Suppressor macrophage treated with lipopolysaccharide for 1 hour (primary cell): ENCODE measurements around the gene EXT2.

ENCODE experiments used
- DNase-seq, 3 donors: peaks; one replicate each; pipeline ENCODE4 v3.0.0-alpha.2; 2020 to 2022

The EXT2 gene

DNA sequence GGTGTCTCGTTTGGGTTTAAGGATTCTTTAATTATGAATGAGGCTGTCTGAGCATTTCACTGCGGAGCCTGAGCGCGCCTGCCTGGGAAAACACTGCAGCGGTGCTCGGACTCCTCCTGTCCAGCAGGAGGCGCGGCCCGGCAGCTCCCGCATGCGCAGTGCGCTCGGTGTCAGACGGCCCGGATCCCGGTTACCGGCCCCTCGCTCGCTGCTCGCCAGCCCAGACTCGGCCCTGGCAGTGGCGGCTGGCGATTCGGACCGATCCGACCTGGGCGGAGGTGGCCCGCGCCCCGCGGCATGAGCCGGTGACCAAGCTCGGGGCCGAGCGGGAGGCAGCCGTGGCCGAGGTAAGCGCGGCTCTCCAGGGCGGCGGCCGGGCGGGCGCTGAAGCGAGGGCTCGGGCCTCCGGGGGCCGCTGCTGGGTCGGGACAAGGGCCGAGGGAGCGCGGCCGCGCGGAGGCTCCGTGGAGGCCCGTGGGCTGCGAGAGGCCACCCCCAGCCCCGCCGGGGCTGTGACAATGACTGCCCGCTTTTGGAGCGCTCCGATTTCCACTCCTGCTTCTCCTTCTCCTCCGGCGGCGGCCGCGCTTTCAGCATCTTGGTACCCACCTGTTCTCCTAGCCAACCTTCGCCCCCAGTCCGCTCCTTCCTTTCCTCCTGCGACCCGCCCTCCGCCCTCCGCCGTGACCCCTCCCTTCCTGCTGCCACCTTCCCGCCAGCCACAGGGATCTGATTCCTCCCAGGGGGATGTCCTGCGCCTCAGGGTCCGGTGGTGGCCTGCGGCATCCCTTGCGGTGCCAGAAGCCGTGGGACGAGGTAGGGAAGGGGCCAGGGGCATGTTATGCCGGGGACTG, at the start of gene EXT2:
Gene EXT2 (plus strand): TSS at position 173 of the 854 bp plus-strand sequence. CDS start 12,035 bp downstream, outside the sequence.
- DNase-seq = peak; percentile 88 to 93 (median 92)

DNA sequence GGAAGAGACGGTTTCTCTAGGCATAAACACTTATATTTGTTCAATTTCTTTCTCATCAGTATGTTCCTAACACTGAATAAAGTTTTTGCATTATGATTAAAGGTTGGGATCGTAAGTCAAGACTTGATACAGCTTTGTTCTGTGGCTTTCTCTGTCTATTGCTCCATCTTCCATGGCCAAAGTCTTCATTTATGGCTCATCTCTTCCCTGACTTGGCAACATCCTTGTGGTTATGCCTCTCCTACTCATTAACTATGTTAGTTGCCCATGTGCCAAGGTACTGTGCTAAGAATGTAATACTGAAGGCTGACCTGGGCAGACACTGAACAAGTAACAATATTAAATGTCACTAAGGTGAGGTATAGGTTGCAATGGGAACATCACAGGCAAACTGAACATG, 49.3 kb upstream of the EXT2 start:
- no peak for DNase-seq

DNA sequence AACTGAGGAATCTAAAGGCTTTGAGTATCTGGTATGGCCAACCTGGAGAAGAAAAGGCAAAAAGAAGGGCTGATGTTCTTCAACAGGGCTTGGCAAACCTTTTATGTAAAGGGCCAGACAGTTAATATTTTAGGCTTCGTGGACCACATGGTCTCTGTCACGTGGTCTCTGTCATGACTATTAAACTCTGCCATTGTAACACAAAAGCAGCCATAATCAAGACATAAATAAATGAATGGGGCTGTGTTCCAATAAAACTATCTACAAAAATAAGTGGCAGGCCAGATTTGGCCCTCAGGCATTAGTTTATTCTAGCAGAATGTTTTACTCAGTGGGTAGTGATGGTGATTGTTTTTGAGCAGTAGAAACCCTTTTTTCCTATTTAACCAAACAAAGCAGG, 48.2 kb upstream of the EXT2 start:
- DNase-seq = no peak

DNA sequence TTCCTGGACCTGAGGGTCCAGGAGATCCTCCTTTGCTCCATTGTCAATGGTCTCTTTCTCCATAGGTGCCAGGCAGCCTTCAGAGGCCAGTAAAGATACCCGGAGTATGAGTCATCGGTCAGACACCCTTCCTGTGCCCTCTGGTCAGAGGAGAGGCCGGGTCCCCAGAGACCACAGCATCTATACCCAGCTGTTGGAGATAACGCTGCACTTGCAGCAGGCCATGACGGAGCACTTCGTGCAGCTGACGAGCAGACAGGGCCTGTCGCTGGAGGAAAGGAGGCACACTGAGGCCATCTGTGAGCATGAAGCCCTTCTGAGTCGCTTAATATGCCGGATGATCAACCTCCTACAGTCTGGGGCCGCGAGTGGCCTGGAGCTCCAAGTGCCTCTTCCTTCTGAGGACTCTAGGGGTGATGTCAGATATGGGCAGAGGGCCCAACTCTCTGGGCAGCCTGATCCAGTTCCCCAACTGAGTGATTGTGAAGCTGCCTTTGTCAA, 47.5 kb upstream of the EXT2 start, which contains the start of gene ACCSL:
Gene ACCSL (plus strand): TSS at position 51 of the 501 bp plus-strand sequence. CDS start 56 bp downstream, at position 107.
- DNase-seq = no peak

DNA sequence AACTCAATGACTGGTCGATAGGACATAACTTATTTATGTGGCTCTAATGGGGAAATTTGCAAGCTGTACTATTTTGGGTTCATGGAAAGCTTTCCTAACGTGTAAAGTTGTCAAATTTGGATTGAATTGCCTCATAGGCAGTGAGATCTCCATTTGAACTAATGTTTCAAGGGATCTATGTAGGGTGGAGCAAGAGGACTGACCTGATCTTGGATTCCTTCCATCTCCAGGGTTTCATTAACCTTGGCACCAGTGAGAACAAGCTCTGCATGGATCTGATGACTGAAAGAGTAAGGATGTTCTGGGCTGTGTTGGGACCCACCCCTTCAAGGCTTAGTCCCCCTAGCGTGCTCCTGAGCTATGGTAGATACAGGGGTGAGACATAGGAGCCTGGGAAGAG, 45.6 kb upstream of the EXT2 start:
- no peak for DNase-seq

DNA sequence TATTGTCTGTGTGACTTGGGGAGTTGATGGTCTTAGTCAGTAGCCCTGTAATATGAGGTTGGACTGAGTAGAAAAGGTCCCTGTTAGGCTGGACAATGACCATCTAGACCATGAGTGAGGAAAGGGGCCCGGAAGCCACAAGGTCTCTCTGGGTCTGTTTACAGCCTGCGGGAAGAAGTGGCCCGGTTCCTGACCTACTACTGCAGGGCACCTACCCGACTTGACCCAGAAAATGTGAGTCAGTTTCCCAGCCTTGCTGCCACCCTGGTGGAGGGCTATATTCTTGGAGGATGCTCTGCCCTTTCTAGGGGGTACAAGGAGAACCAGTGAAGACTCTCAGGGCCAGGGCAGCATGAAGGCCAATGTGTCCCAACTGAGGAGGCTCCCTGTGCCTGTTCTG, 44.3 kb upstream of the EXT2 start:
- no peak for DNase-seq

DNA sequence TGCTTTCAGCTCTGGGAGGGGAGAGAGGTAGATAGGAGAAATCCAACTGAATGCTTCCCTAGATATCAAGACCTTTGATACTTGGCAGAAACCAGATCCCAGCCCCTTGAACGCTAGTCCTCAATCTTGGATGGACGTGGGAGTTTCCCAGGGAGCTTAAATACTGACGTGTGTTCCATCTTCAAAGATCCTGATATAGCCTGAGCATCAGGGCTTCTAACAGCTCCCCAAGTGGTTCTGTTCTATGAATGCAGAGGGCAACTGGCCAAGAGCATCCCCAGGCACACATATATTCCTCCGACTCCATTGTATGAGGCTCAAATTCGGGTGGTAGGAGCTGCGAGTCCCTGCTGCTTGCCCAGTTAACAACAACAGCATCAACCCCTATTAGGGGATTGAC, 38.1 kb upstream of the EXT2 start:
- DNase-seq = no peak

DNA sequence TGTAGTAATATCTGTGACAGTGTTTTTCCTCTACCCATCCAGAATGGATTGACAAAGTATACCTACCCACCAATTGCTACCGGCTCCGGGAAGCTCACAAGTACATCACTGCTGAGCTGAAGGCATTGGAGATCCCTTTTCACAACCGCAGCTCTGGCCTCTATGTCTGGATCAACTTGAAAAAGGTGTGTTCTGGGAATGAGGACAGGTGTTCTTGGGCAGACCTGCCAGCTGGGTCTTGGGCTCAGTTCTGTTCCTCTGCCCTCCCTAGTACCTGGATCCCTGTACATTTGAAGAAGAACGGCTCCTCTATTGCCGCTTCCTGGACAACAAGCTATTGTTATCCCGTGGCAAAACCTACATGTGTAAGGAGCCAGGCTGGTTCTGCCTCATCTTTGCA, 37.2 kb upstream of the EXT2 start:
- DNase-seq = no peak

DNA sequence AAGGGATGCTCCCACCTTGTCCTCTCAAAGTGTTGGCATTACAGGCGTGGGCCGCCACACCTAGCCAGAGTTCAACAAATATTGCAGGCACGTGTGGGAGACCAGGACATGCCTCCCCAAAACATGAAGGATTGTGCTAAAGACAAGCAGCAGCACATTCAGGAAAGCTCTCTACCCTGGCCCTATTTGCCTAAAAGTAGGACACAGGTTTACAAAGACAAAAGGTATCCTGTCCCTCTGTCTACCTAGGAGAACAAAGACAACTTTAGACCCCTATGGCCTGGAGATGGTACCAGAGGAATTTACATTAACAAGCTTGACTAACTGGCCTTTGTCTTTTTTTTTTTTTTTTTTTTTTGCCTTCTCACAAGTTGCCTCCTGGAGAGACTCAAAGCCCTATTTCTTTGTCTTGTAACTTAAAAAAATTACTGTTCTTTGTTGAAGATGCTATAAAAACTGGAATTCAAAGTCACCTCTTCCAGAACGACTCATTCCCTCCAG, 30.3 kb upstream of the EXT2 start:
- no peak for DNase-seq

DNA sequence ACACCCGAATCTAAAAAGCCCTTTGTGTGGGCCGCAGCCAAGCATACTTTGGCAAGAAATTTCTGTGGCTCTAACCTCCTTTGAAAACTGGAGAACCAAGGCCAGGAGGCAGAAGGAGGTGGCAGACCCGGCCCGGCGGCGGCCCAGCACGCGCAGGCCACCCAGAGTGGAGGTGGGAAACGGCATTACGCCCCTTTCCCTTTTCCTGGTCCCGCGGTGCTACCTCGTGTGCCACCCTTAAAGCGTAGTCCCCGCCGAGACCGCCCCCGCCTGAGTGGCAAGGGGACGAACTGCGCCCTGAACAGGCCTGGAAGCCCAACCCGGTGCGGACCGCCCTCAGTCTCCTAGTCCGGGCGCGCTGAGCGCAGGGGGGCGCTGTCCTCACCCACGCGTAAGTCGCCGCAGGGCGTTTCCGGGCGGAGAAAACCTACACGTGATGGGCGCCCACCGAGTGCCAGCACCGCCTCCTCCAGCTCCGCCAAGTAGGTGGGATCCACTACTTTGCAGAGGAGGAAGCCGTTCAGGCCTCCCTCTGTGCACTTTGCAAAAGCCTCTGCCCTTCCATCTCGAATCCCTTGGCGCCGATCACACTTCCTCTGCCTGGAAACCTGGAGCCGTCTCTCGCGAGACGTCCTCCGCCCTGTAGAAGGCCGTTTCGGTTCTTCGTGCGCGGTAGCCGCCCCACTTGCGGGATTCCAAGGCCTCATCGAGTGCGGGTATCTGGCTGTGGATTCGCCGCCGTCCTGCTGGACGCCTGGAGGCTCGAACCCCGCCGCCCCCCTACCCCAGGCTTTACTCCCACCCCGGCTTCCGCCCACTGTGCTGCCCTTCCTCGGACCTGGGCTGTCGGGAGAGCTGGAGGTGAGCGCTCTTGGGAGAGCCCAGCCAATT, 29.4 kb upstream of the EXT2 start, which contains the start of gene ACCS:
Gene ACCS (plus strand): TSS at position 430 of the 891 bp plus-strand sequence. CDS start 1,358 bp downstream, outside the sequence.
- DNase-seq = peak; percentile 89 to 96 (median 89)

DNA sequence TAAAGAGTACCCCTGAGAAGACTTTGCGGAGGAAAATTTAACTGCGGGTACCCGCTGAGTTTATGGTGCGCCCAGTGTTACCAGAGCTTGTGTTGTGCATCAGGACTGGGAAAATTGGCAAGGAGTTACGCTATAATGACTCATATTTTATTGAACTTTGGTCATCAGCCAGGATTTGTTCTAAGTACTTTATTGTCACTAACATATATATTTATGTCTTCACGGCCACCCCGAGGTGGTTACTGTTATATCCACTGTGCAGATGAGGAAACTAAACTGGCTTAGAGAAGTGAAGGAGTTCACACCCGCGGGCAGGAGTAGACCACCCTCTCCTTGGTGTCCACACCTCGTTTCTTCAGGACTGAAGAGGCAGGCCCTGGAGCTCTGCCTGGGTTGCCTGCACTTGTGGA, 28.7 kb upstream of the EXT2 start:
- DNase-seq = peak; percentile 52 to 81 (median 73)

DNA sequence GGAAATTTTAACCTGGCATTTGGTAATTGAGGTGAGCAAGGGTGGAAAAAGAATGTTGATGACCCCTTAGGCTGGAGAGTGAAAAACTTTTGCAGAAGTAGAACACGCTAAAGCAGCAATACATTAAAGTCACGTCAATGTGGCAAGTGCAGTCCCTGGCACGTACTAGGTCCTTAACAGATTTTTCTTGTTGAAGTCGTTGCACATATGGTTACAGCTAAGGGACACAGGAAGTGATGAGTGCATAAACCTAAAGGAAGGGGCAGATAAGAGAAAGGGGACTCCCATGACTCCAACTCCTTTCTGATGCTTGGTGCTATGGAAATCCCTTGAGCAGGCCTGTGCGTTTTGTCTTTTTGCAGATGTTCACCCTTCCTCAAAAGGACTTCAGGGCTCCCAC, 28.2 kb upstream of the EXT2 start:
- peak; percentile 43 to 66 (median 45) for DNase-seq

DNA sequence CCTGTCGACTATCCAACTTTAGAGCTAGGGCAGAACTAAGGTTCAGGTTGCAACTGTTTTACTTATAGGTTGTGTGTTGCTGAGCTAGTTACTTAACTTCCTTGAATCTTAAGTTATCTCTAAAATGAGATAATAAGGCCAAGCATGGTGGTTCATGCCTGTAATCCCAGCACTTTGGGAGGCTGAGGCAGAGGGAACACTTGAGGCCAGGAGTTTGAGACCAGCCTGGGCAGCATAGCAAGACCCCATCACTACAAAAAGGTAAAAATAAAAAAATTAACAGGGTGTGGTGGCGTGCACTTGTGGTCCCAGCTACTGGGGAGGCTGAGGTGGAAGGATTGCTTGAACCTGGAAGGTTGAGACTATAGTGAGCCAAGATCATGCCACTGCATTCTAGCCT, 27.3 kb upstream of the EXT2 start:
- DNase-seq = no peak

DNA sequence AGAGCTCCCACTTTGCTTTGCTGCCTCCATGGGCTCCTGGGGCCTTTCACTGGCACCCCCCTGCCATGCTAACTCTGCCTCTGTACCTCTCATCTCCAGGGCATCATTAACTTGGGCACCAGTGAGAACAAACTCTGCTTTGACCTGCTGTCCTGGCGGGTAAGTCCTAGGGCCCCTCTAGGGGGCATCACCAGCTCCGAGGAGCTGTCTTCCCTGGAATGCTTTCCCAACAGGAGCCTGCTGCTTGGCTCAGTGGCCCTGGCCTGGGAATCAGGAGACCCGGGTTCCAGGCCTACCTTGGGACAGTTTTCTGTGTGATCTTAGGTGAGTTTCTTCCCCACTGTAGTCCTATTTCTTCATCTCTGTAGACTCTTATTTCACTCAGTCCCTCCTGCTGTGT, 24.3 kb upstream of the EXT2 start:
- DNase-seq = no peak

DNA sequence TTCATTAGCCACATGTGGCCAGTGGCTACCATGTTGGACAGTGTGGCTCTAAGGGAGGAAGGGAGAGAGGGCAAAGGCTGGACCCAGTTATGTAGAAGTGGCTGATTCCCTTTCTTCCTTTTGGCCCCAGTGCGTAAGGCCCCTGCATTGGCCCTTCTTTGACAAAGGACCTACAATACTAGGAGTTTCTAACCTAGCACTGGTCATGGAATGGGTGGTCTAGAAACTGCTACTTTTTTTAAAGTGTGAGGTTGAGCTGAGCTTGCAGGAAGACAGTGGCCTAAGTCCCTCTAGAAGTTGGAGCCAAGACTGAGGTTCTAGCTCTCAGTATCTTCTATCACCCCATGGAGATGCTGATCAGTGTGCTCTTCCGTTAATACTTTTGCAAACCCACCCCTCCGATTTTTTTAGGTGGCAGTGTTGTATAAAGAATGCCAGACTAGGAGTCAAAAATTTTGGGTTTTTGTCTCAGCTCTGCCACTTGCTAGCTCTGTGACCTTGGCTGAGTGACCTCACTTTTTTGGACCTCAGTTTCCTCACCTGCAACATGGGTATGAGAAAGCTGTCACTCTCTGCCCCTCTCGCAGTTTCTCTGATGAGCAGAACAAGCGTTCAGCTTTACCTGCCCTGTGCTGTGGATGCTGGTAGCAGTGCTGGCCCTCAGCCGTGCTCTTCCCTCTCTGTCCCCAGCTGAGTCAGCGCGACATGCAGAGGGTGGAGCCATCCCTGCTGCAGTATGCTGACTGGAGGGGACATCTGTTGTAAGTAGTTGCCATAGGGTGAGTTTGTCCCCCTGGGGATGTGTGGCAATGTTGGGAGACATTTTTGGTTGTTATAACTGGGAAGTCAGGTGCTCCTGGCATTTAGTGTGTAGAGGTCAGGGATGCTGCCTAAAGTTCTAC, 22.5 kb upstream of the EXT2 start:
- no peak for DNase-seq

DNA sequence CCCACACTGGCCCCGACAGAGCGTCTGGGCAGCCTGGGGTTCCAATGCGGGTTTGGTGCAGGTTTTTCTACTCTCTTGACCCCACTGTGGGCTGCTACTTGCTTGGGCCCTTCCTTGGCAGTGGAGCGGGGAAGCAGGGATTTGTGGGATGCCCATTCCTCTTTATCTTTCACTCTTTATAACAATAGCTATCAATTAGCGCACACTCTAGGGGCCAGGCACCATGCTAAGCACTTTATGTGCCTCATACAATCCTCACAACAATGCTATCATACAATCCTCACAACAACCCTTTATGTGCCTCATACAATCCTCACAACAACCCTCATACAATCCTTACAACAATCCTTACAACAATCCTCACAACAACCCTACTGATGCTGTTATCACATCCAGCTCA, 16.7 kb upstream of the EXT2 start:
- DNase-seq = no peak

DNA sequence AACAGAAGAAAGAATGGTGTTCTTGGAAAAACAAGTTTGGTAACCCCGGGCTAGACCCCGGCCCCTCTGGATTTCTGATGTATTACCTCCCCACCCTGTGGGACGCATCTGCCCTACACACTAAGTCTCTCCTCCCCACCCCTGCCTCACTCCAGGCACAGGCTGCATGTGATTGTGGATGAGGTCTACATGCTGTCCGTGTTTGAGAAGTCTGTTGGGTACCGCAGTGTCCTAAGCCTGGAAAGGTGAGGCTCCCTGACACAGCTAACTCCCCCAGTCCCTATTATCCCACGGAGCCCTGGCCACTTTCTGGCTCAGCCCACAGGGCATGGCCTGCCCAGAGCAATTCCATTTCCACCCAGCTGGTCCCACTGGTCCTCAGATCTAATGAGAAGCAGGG, 16.1 kb upstream of the EXT2 start:
- no peak for DNase-seq

DNA sequence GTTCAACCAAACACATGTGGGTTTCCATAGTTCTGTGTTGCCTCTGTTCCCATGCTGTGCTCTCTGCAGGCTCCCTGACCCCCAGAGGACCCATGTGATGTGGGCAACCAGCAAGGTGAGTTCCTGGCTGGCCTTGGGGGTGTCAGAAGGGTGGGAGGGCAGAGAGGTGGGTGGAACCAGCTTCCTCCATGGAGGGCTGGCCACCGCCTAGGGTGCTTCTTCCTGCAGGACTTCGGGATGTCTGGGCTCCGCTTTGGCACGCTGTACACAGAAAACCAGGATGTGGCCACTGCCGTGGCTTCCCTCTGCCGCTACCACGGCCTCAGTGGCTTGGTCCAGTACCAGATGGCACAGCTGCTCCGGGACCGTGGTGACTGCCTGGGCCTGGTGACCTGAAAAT, 14.5 kb upstream of the EXT2 start:
- DNase-seq = no peak

DNA sequence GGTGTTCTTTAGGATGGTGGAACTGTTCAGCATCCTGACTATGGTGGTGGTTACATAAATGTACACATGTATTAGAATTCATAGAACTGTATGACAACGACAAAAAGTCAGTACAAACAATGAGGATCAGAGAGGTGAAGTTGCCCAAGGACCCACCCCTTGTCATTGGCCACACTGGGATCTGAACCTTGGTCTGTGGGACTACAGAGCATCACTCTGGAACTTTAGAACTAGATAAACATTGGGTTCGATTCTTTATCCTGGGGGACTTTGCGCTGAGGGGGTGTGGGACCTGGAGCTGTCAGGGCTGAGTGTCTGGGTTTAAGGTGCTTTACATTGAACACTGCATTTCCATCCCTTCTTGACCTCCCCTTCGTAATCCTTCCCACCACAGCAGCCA, 12.8 kb upstream of the EXT2 start:
- DNase-seq = no peak

DNA sequence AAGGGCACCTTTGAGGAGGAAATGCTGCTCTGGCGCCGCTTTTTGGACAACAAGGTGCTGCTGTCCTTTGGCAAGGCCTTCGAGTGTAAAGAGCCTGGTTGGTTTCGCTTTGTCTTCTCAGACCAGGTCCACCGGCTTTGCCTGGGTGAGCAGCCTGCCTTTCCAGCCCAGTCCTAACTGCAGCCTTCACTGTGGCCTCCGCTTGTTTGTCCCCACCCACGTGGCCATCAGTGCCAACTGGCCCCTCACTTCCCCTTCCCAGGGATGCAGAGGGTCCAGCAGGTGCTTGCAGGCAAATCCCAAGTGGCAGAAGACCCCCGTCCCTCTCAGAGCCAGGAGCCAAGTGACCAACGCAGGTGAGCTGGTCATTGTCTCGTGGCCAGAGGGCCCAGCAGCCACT, 12.0 kb upstream of the EXT2 start:
- DNase-seq = no peak

DNA sequence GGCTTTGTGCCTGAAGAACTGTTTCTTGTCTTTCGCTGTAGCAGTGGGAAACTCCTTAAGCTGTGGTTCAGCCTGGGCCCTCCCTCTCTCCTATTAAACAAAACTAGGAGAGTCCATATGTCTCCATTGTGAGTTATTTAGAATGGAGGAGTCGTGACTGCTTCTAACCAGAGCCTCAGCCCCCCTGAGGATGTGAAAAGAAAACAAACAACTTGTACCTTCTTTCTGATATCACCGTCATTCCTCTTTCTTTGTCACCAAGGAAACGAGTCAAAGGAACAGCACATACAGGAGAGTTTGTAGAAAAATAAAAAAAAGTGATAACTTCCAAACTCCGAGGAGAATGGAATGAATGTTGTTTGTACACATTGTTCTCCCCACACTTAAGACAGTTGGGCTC, 11.6 kb upstream of the EXT2 start:
- no peak for DNase-seq

DNA sequence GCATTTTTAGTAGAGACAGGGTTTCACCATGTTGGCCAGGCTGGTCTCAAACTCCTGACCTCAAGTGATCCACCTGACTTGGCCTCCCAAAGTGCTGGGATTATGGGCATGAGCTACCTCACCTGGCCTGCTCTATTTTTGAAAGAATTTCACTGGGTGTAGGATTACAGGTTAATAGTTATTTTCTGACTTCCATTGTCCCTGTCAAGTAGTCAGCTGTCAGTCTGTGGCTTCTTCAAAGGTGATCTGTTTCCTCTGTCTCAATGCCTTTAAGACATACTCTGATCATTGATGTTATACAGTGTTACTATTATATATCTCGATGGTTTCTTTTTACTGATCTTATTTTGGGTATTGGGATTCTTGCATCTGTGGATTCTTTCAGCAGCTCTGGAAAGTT, 10.1 kb upstream of the EXT2 start:
- DNase-seq = no peak
